ENCODE data around the gene LDLRAD4.
A peak's percentile ranks its signal among the peaks of the same experiment; 100 is the strongest.

- TF ChIP-seq EP300 (IDR thresholded peaks at IDR 0.05; ENCODE audit: borderline replicate concordance in 1 of 2, low read depth in 1 of 2, low read length in 1 of 2) (peak in 1 of 2 experiments; percentile 17; a peak in 1 of 4 replicates), CTCF (IDR thresholded peaks at IDR 0.05) (no peak), RAD21 (IDR thresholded peaks at IDR 0.05; ENCODE audit: low read length) (no peak), USF2 (IDR thresholded peaks at IDR 0.05; ENCODE audit: borderline replicate concordance, low read depth, low read length) (no peak), RFX5 (IDR thresholded peaks at IDR 0.05; ENCODE audit: low read length) (no peak), FOXM1 (IDR thresholded peaks at IDR 0.05; ENCODE audit: low read depth) (no peak), MAX (IDR thresholded peaks at IDR 0.05; ENCODE audit: low read depth) (no peak), REST (IDR thresholded peaks at IDR 0.05; ENCODE audit: low read depth, low read length) (no peak), MXI1 (IDR thresholded peaks at IDR 0.05; ENCODE audit: low read depth, low read length) (no peak), EZH2phosphoT487 (IDR thresholded peaks at IDR 0.05; ENCODE audit: borderline replicate concordance, low read depth) (no peak), NFIC (IDR thresholded peaks at IDR 0.05; ENCODE audit: borderline replicate concordance) (peak; percentile 67; the same call in 1 of the 2 replicates), POLR2AphosphoS5 (IDR thresholded peaks at IDR 0.05; ENCODE audit: low read depth, low read length) (no peak), ELF1 (IDR thresholded peaks at IDR 0.05) (no peak)
Measured at GRCh38 chr18:13500869-13501542, 282.4 kb downstream of the LDLRAD4 start.

Measured in SK-N-SH (cell line).